HEK293 (cell line): ENCODE measurements around the gene GABRD.

ENCODE experiments used
- CTCF ChIA-PET: fragments of 350-600 bp; formaldehyde crosslinking; extraction: SDS; loops from one replicate; lab custom pipeline; 2021; ENCODE audit warnings: antibody characterized with exemption; lab: Yijun Ruan, JAX
- POLR2A ChIA-PET: fragments of 300-600 bp; formaldehyde crosslinking; extraction: SDS; loops from one replicate; lab custom pipeline; 2020; ENCODE audit warnings: antibody characterized with exemption, inconsistent platforms; lab: Yijun Ruan, JAX
- H3K27ac ChIP-seq: fragments of 200-500 bp; sonication (Bioruptor generic); 2 replicates; pipeline ENCODE4 v1.5.1; 2014; ENCODE audit warnings: low read depth, low read length, control low read depth, inconsistent platforms; ENCODE audit errors: extremely low read depth
- H3K36me3 ChIP-seq, 2 experiments: fragments of 200-500 bp in 1 of 2; sonication (Bioruptor generic) in 1 of 2; 1 replicate in 1 of 2; 2 replicates in 1 of 2; pipeline ENCODE4 v1.5.1; 2014 to 2017; ENCODE audit warnings: inconsistent platforms in 2 of 2, low read length in 2 of 2; ENCODE audit not compliant: control insufficient read depth in 2 of 2, insufficient read depth in 1 of 2
- H3K4me1 ChIP-seq: fragments of 200-500 bp; sonication (Bioruptor generic); 2 replicates; pipeline ENCODE4 v1.5.1; 2014; ENCODE audit warnings: mild to moderate bottlenecking, low read length, inconsistent platforms; ENCODE audit not compliant: control insufficient read depth, insufficient read depth
- H3K4me3 ChIP-seq: 2 replicates; pipeline ENCODE4 v1.5.1; 2011; ENCODE audit warnings: low read depth, mild to moderate bottlenecking, control low read depth, low read length, moderate library complexity
- H3K9me3 ChIP-seq: fragments of 200-500 bp; sonication (Bioruptor generic); 2 replicates; pipeline ENCODE4 v1.5.1; 2014; ENCODE audit warnings: low read depth, low read length, inconsistent platforms; ENCODE audit not compliant: control insufficient read depth, insufficient read depth
- ATF2 ChIP-seq: fragments of 450-650 bp; formaldehyde crosslinking; IDR thresholded peaks from 2 replicates; pipeline ENCODE4 v1.5.1; 2016; ENCODE audit warnings: missing biosample characterization, missing genetic modification characterization, low read depth
- GLIS1 ChIP-seq: fragments of 450-650 bp; formaldehyde crosslinking; IDR thresholded peaks from 2 replicates; pipeline ENCODE4 v1.5.1; 2016; ENCODE audit warnings: missing biosample characterization, missing genetic modification characterization
- KLF17 ChIP-seq: fragments of 450-650 bp; formaldehyde crosslinking; IDR thresholded peaks from 2 replicates; pipeline ENCODE4 v1.5.1; 2016; ENCODE audit warnings: missing biosample characterization, missing genetic modification characterization
- TCF7L2 ChIP-seq: IDR thresholded peaks from 2 replicates; pipeline ENCODE4 v1.6.1; 2011; ENCODE audit warnings: low read depth, mild to moderate bottlenecking, inconsistent platforms, low read length, moderate library complexity, borderline replicate concordance
- ZBTB10 ChIP-seq: fragments of 450-650 bp; formaldehyde crosslinking; IDR thresholded peaks from 2 replicates; pipeline ENCODE4 v1.5.1; 2016; ENCODE audit warnings: missing biosample characterization, missing genetic modification characterization
- ZBTB20 ChIP-seq: fragments of 450-650 bp; formaldehyde crosslinking; IDR thresholded peaks from 2 replicates; pipeline ENCODE4 v1.5.1; 2016; ENCODE audit warnings: missing biosample characterization, missing genetic modification characterization
- ZNF133 ChIP-seq: fragments of 450-650 bp; formaldehyde crosslinking; IDR thresholded peaks from 2 replicates; pipeline ENCODE4 v1.5.1; 2016; ENCODE audit warnings: missing biosample characterization, missing genetic modification characterization
- ZNF138 ChIP-seq: fragments of 450-650 bp; formaldehyde crosslinking; IDR thresholded peaks from 2 replicates; pipeline ENCODE4 v1.5.1; 2016; ENCODE audit warnings: missing biosample characterization, missing genetic modification characterization, borderline replicate concordance
- ZNF211 ChIP-seq: fragments of 450-650 bp; formaldehyde crosslinking; IDR thresholded peaks from 2 replicates; pipeline ENCODE4 v1.5.1; 2016; ENCODE audit warnings: low read depth, missing biosample characterization, missing genetic modification characterization
- ZNF248 ChIP-seq: fragments of 450-650 bp; formaldehyde crosslinking; IDR thresholded peaks from 2 replicates; pipeline ENCODE4 v1.5.1; 2017; ENCODE audit warnings: missing biosample characterization, missing genetic modification characterization
- ZNF274 ChIP-seq, 2 experiments: fragments of 200-500 bp in 1 of 2; fragments of 450-650 bp in 1 of 2; sonication (Bioruptor generic) in 1 of 2; formaldehyde crosslinking in 1 of 2; IDR thresholded peaks; 2 replicates each; pipeline versions ENCODE4 v1.5.1 to v1.6.1; 2014 to 2016; ENCODE audit warnings: borderline replicate concordance in 1 of 2, inconsistent platforms in 1 of 2, low read length in 1 of 2, missing biosample characterization in 1 of 2, missing genetic modification characterization in 1 of 2
- ZNF280D ChIP-seq: fragments of 450-650 bp; formaldehyde crosslinking; IDR thresholded peaks from 2 replicates; pipeline ENCODE4 v1.5.1; 2016; ENCODE audit warnings: missing biosample characterization, missing genetic modification characterization
- ZNF292 ChIP-seq: fragments of 450-650 bp; formaldehyde crosslinking; IDR thresholded peaks from 2 replicates; pipeline ENCODE4 v1.5.1; 2016; ENCODE audit warnings: low read depth, missing biosample characterization, missing genetic modification characterization, borderline replicate concordance
- ZNF394 ChIP-seq: fragments of 450-650 bp; formaldehyde crosslinking; IDR thresholded peaks from 2 replicates; pipeline ENCODE4 v1.5.1; 2016; ENCODE audit warnings: missing biosample characterization, missing genetic modification characterization, mild to moderate bottlenecking, moderate library complexity, borderline replicate concordance
- ZNF404 ChIP-seq: fragments of 450-650 bp; formaldehyde crosslinking; IDR thresholded peaks from 2 replicates; pipeline ENCODE4 v1.5.1; 2017; ENCODE audit warnings: missing biosample characterization, missing genetic modification characterization
- ZNF433 ChIP-seq: fragments of 450-650 bp; formaldehyde crosslinking; IDR thresholded peaks from 2 replicates; pipeline ENCODE4 v1.5.1; 2016; ENCODE audit warnings: missing biosample characterization, missing genetic modification characterization, low read depth
- ZNF555 ChIP-seq: fragments of 450-650 bp; formaldehyde crosslinking; conservative IDR thresholded peaks from 2 replicates; pipeline ENCODE4 v1.5.1; 2017; ENCODE audit warnings: missing biosample characterization, mild to moderate bottlenecking, missing genetic modification characterization, inconsistent platforms
- ZNF600 ChIP-seq: fragments of 450-650 bp; formaldehyde crosslinking; IDR thresholded peaks from 2 replicates; pipeline ENCODE4 v1.5.1; 2016; ENCODE audit warnings: missing biosample characterization, missing genetic modification characterization
- ZNF776 ChIP-seq: fragments of 450-650 bp; formaldehyde crosslinking; IDR thresholded peaks from 2 replicates; pipeline ENCODE4 v1.5.0; 2017; ENCODE audit warnings: missing biosample characterization, missing genetic modification characterization, borderline replicate concordance
- ZNF791 ChIP-seq: fragments of 450-650 bp; formaldehyde crosslinking; IDR thresholded peaks from 2 replicates; pipeline ENCODE4 v1.5.1; 2016; ENCODE audit warnings: missing biosample characterization, missing genetic modification characterization

GABRD gene

GRCh38 chr1:2060535-2060934 is 41.4 kb downstream of the GABRD start (continued):
- TF ChIP-seq ATF2 (tag by site-specific recombination): no peak
- TF ChIP-seq ZNF280D (tag by site-specific recombination): no peak
- TF ChIP-seq ZNF791 (tag by site-specific recombination): no peak
- no peak for TF ChIP-seq ZNF555 (tag by site-specific recombination)
- TF ChIP-seq ZNF292 (tag by site-specific recombination): no peak
- no peak for TF ChIP-seq ZNF600 (tag by site-specific recombination)
- TF ChIP-seq ZNF404 (tag by site-specific recombination): no peak

- TF ChIP-seq GLIS1 (tag by site-specific recombination) (peak; percentile 34), ZNF776 (tag by site-specific recombination) (no peak)
- H3K4me3 ChIP-seq: no peak overlapping the region
- H3K4me1 ChIP-seq: no peaks in the 10 kb centered on the region
- H3K9me3 ChIP-seq: no peaks in the 10 kb centered on the region
- ChIA-PET POLR2A (no interaction called here), CTCF (interaction anchor here (0.6 kb wide), 1 partner anchor 71 kb away, joined by 4 read pairs; no protein-coding TSS in a partner anchor)
- H3K36me3 ChIP-seq: peaks cover 12 to 76% of the 10 kb centered on the region in 2 experiments; a peak in 2 of 3 replicates
- H3K27ac ChIP-seq: no peak overlapping the region
Measured at GRCh38 chr1:2061065-2061778, 42.1 kb downstream of the GABRD start.

DNA sequence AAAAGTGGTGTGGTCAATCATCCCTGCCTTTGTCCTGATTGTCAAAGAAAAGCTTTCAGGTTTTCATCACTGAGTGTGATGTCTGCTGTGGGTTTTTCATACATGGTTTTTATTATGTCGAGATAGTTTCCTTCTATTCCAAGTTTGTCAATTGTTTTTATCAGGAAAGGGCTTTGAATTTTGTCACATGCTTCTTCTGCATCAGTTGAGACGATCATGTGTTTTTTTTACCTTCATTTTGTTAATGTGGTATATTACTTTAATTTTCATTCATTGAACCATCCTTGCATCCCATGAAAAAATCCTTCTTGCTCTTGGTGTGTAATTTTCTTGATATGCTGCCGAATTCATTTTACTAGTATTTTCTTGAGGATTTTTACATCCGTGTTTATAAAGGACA is 46.6 kb downstream of the GABRD start:
- Histone ChIP-seq H3K4me3 (no peak overlapping the region), H3K36me3 (peaks cover 4 to 60% of the 10 kb centered on the region in 2 experiments; a peak in 2 of 3 replicates), H3K9me3 (no peaks in the 10 kb centered on the region)
- CTCF ChIA-PET: no interaction called here
- TF ChIP-seq GLIS1 (tag by site-specific recombination): no peak
- TF ChIP-seq ZNF211 (tag by site-specific recombination): peak; percentile 66; the same call in 1 of the 2 replicates
- no peak for TF ChIP-seq ZNF274 (IDR thresholded peaks at IDR 0.05; ENCODE audit: low read length)
- no peak for TF ChIP-seq ZNF274 (tag by site-specific recombination; IDR thresholded peaks at IDR 0.05; ENCODE audit: borderline replicate concordance)
- TF ChIP-seq, all 188 proteins: peak for 1
- Histone ChIP-seq H3K4me1 (no peaks in the 10 kb centered on the region), H3K27ac (no peak overlapping the region)
- POLR2A ChIA-PET: no interaction called here

DNA sequence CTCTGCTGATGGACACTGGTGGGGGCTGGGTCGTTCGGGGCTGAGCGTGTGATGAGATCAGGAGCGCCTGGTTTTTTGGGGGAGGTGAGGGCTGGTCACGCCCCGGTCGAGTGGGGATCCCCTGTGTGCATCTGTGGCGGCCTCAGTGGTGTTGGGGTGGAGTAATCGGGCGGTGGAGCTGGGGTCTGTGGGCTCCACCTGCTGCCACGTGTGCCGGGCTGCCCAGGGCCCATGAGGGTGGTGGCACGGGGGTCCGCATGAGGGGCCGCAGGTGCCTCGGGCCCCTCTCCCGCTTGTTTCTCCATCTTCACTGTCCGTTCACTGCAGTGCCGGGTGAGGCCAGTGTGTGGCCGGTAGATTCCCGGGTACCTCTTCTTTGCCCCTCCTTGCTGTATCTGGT is 48.2 kb downstream of the GABRD start:
- Histone ChIP-seq H3K4me1 (no peaks in the 10 kb centered on the region), H3K4me3 (no peak overlapping the region), H3K27ac (no peak overlapping the region), H3K36me3 (peaks cover 1 to 43% of the 10 kb centered on the region in 2 experiments; a peak in 2 of 3 replicates), H3K9me3 (no peaks in the 10 kb centered on the region)
- ChIA-PET POLR2A (no interaction called here), CTCF (no interaction called here)
- TF ChIP-seq ZNF248 (no peak), ZBTB20 (tag by site-specific recombination) (no peak), ZNF133 (tag by site-specific recombination) (no peak), ZNF394 (tag by site-specific recombination) (no peak), ZNF138 (tag by site-specific recombination) (no peak), ZNF433 (no peak), ZBTB10 (tag by site-specific recombination) (no peak), KLF17 (tag by site-specific recombination) (no peak), TCF7L2 (no peak)
